HUES64 (cell line): ENCODE data around the gene TOE1.
A peak's percentile ranks its signal among the peaks of the same experiment; 100 is the strongest.

Source experiments
- H3K27ac ChIP-seq: 2 replicates; pipeline ENCODE4 v1.7.0; 2013; ENCODE audit warnings: low read depth, low read length, inconsistent platforms
- H3K27me3 ChIP-seq: 2 replicates; pipeline ENCODE4 v1.6.1; 2013; ENCODE audit warnings: mild to moderate bottlenecking, low read length; ENCODE audit not compliant: insufficient read depth
- H3K36me3 ChIP-seq: 2 replicates; pipeline ENCODE4 v1.6.1; 2013; ENCODE audit warnings: mild to moderate bottlenecking, low read length; ENCODE audit not compliant: insufficient read depth
- H3K4me1 ChIP-seq: 2 replicates; pipeline ENCODE4 v1.6.1; 2013; ENCODE audit warnings: mild to moderate bottlenecking, low read length, moderate library complexity; ENCODE audit not compliant: insufficient read depth
- H3K4me3 ChIP-seq: 2 replicates; pipeline ENCODE4 v1.5.1; 2013; ENCODE audit warnings: mild to moderate bottlenecking, low read length, moderate library complexity
- H3K9ac ChIP-seq: 2 replicates; pipeline ENCODE4 v1.6.1; 2013; ENCODE audit warnings: mild to moderate bottlenecking, low read depth, low read length
- H3K9me3 ChIP-seq: 2 replicates; pipeline ENCODE4 v1.6.1; 2013; ENCODE audit warnings: low read depth, low read length; ENCODE audit not compliant: insufficient read depth
- WGBS: fragments of 150-250, 120-280 bp; methylation state at CpG from one replicate; pipeline ENCODE4 v1.1.7; 2013; ENCODE audit warnings: missing lambda C conversion rate; 5-methylcytosine and 5-hydroxymethylcytosine counted together

The TOE1 gene

DNA sequence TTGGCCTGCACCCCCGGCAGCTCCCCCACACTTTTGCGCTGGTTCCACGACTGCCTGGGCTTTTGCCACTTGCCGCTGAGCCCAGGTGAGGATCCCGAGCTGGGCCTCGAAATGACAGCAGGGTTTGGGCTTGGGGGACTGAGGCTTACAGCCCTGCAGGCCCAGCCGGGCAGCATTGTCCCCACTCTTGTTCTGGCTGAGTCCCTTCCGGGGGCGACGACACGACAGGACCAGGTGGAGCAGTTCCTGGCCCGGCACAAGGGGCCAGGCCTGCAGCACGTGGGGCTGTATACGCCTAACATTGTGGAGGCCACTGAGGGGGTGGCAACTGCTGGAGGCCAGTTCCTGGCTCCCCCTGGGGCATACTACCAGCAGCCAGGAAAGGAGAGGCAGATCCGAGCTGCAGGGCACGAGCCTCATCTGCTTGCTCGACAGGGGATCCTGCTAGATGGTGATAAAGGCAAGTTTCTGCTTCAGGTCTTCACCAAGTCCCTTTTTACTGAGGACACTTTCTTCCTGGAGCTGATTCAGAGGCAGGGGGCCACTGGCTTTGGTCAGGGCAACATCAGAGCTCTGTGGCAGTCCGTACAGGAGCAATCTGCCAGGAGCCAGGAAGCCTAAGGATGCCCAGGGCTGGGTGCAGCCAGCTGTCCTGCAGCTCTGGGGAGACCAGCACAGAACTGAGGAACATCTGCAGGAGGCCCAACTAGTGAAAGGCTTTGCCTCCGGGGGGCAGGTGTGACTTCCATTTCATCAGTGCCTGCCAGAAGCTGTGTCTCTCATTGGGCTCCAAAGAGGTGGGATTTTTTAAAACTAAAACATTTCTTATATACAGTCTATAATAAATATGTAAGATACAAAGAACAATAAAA, 12.1 kb upstream of the TOE1 start:
- H3K27ac ChIP-seq, result peak overlapping the region; percentile 48
- H3K4me1 ChIP-seq, result peaks cover 20% of the 10 kb centered on the region
- H3K9ac ChIP-seq, result peak overlapping the region; percentile 40
- H3K9me3 ChIP-seq, result no peaks in the 10 kb centered on the region
- no peaks in the 10 kb centered on the region for H3K27me3 ChIP-seq
- WGBS, result 87% methylated on average over 19 of the region's 19 CpGs
- peaks cover 27% of the 10 kb centered on the region for H3K36me3 ChIP-seq
- H3K4me3 ChIP-seq, result peak overlapping the region; percentile 35; the same call in 1 of the 2 replicates

DNA sequence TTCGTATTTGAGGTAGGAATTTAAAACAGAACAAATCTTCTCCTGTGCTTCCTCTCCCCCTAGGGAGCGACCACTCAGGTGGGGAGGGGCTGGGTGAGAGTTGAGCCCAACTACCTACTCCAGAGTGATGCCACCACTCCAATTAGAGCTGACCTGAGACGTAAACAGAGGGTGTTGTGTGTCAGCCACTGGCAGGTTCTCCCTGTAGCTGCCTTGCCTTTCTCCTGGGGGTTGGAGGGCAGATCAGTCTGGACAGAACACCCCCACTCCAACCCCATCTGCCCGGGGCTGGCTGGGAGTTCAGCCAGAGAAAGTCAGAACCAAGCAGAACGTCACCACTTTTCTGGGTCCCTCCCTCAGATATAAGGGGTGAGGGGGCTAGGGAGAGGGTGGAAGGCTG, 11.3 kb upstream of the TOE1 start:
- Histone ChIP-seq H3K27me3 (no peaks in the 10 kb centered on the region), H3K4me3 (peak overlapping the region; percentile 35; the same call in 1 of the 2 replicates), H3K36me3 (peaks cover 35% of the 10 kb centered on the region), H3K9me3 (no peaks in the 10 kb centered on the region), H3K9ac (no peak overlapping the region; the same call in 1 of the 2 replicates), H3K27ac (0 out of 2 replicates have a peak overlapping the region, but pooled peaks have one; percentile 7), H3K4me1 (peaks cover 20% of the 10 kb centered on the region)
- 69% methylated on average over 3 of the region's 5 CpGs for WGBS

DNA sequence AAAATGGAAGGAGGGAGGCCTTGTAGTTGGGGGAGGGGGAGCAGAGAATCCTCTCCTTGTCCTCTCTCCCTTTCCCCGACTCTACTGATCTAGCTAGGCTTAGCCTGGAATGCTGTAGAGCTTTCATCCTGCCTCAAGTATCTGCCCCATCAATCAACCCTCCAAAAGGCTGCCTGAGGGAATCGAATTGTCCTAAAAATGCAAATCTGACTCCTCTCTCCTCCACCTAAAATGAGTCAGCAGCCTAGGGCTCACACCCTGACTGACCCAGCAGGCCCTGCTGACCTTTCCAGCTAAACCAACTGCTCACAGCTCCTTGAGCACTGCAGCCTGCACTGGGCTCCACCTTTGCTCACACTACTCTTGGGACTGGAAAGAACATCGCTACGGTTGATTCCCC, 10.5 kb upstream of the TOE1 start:
- no peaks in the 10 kb centered on the region for H3K27me3 ChIP-seq
- no peaks in the 10 kb centered on the region for H3K9me3 ChIP-seq
- H3K4me3 ChIP-seq, result no peak overlapping the region
- 50% methylated on average over 4 of the region's 4 CpGs for WGBS
- H3K36me3 ChIP-seq, result peaks cover 43% of the 10 kb centered on the region
- H3K4me1 ChIP-seq, result peaks cover 20% of the 10 kb centered on the region
- H3K9ac ChIP-seq, result no peak overlapping the region
- H3K27ac ChIP-seq, result peak overlapping the region; percentile 74; the same call in 1 of the 2 replicates

DNA sequence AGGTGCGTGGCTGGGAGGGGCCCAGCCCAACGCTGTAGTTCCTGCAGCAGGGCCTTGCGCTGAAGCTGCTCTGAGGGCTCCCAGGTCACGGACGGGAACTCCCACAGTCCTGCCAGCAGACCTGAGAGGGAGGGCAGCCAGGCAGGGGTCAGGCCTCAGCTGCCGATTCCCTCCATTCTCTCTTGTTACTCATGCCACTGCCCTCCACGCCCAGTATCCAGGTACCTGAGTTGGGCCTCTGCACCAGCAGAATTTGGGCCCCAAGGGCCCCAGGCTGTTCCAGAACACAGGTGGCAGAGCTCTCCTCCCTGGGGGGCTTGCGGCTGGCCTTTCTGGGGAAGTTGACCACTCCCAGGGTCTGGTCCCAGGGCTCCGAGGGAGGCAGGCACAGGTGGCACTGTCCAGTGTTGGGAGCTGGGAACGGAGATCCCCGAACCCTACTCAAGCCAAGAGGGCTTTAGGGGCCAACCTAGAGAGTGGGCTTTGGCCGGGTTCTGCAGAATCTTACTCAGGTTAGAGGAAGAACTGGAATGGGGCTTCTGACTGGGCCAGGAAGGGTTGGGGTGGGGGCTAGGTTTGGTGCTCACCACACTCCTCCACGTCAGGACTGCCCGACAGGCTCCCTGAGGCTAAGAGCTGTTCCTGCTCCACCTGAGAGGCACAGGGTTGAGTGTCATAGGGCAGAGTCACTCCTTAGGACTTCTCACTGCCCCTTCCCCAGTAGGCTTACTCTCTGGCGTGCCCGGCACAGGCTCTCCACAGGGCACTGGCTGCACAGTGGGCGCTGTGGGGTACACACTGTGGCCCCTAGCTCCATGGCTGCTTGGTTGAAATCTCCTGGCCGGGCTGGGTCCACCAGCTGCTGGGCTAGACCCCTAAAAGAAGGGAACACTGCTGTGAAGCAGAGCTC, 8.3 kb upstream of the TOE1 start:
- peaks cover 48% of the 10 kb centered on the region for H3K36me3 ChIP-seq
- H3K27me3 ChIP-seq, result no peaks in the 10 kb centered on the region
- 97% methylated on average over 18 of the region's 18 CpGs for WGBS
- no peaks in the 10 kb centered on the region for H3K9me3 ChIP-seq
- H3K9ac ChIP-seq, result no peak overlapping the region
- H3K27ac ChIP-seq, result no peak overlapping the region
- no peak overlapping the region for H3K4me3 ChIP-seq
- peaks cover 27% of the 10 kb centered on the region for H3K4me1 ChIP-seq

DNA sequence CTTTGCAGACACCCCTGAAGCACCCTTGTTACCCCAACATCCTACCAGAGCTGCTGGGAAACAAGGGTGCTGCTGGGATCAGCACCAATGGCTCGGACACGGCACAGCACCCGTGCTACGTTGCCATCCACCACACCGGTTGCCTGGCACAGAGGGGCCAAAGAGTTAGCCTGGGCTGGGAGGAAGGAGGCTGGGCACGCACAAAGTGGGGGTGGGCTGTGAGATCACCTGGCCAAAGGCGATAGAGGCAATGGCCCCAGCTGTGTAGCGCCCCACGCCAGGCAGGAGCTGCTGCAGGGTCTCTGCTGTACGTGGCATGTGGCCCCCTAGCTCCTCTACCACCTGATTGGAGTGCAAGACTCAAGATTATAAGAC, 7.6 kb upstream of the TOE1 start:
- peaks cover 48% of the 10 kb centered on the region for H3K36me3 ChIP-seq
- no peak overlapping the region for H3K9ac ChIP-seq

DNA sequence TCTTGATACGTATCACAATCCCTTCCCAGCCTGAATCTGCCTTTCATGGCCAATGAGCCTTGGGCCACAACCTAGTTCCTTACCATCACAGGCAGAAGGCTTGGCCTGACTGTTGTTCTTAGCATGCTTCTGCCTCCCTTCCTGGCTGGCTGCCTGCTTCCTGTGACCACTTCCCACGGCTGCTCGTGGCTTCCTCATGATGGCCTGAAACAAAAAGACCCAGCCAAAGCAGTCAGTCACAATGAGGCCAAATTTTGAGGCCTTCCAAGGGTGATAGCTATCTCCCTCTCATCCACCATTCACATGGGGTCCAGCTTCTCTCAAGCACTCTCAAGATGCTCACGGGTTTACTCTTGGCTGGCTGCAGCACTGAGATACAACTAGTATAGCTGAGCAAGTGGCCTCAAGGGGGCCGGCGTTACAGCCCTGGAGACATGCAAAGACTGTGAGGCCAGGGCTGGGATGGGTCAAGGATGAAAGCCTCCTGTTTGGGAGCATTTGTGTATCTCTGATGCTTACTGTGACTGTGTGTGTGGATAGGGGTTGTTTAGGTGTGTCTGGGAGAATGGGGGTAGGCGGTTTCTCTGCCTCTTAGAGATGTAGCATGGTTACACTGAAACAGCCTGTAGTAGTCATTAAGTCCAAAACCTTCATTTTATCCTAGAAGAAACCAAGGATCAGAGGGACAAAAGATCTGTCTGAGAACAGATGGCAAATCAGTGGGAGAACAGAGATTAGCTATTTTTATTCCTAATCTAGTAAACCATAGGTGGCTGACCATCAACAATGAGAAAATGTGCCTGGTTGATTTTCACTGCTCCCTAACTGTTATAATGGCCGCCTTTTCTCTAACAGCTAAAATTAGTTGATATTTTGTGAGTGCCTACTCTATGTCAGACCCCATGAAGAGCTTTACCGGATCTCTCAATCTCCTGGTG, 5.4 kb upstream of the TOE1 start:
- Histone ChIP-seq H3K9ac (no peak overlapping the region), H3K4me3 (no peak overlapping the region), H3K9me3 (no peaks in the 10 kb centered on the region), H3K27ac (no peak overlapping the region), H3K4me1 (peaks cover 7% of the 10 kb centered on the region; the same call in 1 of the 2 replicates), H3K27me3 (no peaks in the 10 kb centered on the region), H3K36me3 (peaks cover 59% of the 10 kb centered on the region)
- 85% methylated on average over 9 of the region's 9 CpGs for WGBS

More for the DNA sequence above, 7.6 kb upstream of the TOE1 start:
- Histone ChIP-seq H3K27me3 (no peaks in the 10 kb centered on the region), H3K4me1 (peaks cover 27% of the 10 kb centered on the region), H3K9me3 (no peaks in the 10 kb centered on the region), H3K27ac (no peak overlapping the region), H3K4me3 (no peak overlapping the region)
- 96% methylated on average over 10 of the region's 10 CpGs for WGBS

DNA sequence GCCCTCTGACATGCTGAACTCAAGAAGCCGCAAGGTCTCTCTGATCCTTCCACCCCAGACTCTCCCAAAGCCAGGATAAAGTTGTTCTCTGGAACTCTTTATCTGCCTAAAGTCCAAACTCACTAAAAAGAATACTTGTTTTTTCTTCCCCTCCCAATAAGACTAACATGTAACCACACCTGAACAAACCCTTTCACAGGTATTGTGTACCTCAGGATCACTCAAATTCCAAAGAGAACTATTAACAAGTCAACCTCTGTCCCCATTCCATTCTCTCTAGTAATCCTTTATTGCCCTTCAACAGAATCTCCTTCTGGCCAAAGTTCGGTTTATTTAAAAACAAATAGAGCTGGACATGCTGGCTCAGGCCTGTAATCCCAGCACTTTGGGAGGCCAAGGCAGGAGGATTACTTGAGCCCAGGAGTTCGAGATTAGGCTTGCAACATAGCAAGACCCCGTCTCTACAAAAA, 4.1 kb upstream of the TOE1 start:
- 92% methylated on average over 4 of the region's 4 CpGs for WGBS

DNA sequence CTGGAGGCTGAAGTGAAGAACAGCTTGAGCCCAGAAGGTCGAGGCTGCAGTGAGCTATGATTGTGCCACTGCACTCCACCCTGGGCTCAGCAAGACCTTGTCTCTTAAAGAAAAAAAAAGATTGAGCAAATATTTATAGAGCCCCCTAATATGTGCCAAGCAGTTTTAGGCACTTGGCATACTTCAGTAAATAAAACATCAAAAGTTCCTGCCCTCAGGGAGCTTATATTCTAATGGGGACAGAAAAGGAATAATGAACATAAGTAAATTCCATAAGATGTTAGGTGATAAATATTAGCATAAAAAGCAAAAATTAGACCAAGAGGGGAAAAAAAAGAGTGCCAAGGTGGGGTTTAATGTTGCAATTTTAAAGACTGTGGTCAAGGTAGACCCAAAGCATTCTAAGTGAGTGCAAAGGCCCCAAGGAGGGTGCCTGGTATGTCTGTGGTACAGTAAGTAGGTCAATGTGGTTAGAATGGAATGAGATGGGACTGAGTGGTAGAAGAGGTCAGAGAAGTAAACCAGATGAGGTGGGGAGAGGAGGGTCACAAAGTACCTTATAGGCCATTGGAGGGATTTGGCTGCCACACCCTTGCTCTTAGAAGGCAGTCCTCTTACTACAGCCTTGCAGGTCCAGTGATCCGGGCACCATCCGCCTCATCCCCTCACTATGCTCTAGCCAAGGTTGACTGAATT, 2.2 kb upstream of the TOE1 start:
- no peaks in the 10 kb centered on the region for H3K27me3 ChIP-seq
- H3K36me3 ChIP-seq, result peaks cover 49% of the 10 kb centered on the region
- H3K9me3 ChIP-seq, result no peaks in the 10 kb centered on the region
- peaks cover 14% of the 10 kb centered on the region; the same call in 1 of the 2 replicates for H3K4me1 ChIP-seq
- H3K27ac ChIP-seq, result no peak overlapping the region
- H3K9ac ChIP-seq, result no peak overlapping the region
- WGBS, result 93% methylated on average over 3 of the region's 3 CpGs
- no peak overlapping the region for H3K4me3 ChIP-seq

More for the DNA sequence above, 4.1 kb upstream of the TOE1 start:
- H3K27me3 ChIP-seq, result no peaks in the 10 kb centered on the region
- H3K4me3 ChIP-seq, result no peak overlapping the region
- H3K4me1 ChIP-seq, result peaks cover 9% of the 10 kb centered on the region; the same call in 1 of the 2 replicates
- H3K9me3 ChIP-seq, result no peaks in the 10 kb centered on the region
- peaks cover 51% of the 10 kb centered on the region for H3K36me3 ChIP-seq
- H3K27ac ChIP-seq, result no peak overlapping the region
- no peak overlapping the region for H3K9ac ChIP-seq

DNA sequence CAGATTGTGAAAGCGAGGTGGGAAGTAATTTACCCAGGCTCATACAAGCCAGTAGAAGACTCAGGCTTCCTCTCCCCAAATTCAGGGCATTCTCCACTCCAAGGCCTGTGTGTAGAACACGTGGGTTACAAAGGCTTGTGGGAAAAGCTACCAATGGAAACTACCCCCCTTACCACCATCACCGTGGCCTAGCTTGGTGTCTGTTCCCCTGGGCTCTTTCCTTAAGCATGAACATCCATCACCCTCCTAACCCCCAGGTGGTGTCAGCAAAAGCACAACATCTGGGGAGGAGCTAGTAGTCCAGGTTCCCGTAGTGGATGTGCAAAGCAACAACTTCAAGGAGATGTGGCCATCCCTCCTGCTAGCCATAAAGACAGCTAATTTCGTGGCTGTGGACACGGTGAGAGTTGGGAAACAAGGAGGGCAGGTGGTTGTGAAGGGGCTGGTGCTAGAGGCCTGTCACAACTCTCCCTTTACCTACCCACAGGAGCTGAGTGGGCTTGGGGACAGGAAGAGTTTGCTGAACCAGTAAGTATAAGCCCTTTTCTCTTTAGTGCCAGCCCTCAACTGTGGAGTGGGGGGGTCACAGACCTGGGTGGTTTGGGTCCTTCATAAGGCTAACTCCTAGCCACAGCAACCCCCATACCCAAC, 971 bp downstream of the TOE1 start:
- Histone ChIP-seq H3K4me3 (peak overlapping the region; percentile 92), H3K27ac (peak overlapping the region; percentile 98; the same call in 1 of the 2 replicates), H3K27me3 (no peaks in the 10 kb centered on the region), H3K9ac (peak overlapping the region; percentile 99), H3K9me3 (no peaks in the 10 kb centered on the region), H3K36me3 (peaks cover 60% of the 10 kb centered on the region), H3K4me1 (peaks cover 7% of the 10 kb centered on the region; the same call in 1 of the 2 replicates)
- 44% methylated on average over 6 of the region's 6 CpGs for WGBS
